HG03097 (cell line): ENCODE results near the gene CD300LD.

ENCODE experiments used
- ATAC-seq: cut with Tn5 transposase; IDR thresholded peaks from one replicate; pipeline ENCODE4 v1.9.1; 2021; ENCODE audit not compliant: unreplicated experiment, low FRiP score

The CD300LD gene

GRCh38 chr17:74607221-74607620, 15.1 kb upstream of the CD300LD start:
- no peak for ATAC-seq

GRCh38 chr17:74606050-74606449, 14.0 kb upstream of the CD300LD start:
- no peak for ATAC-seq

GRCh38 chr17:74605361-74605760, 13.3 kb upstream of the CD300LD start:
- ATAC-seq = no peak

- ATAC-seq = no peak
These were observed 12.7 kb upstream of the CD300LD start for GRCh38 chr17:74604761-74605160.

- ATAC-seq = no peak
These were observed 12.1 kb upstream of the CD300LD start for GRCh38 chr17:74604200-74604599.

- no peak for ATAC-seq
These were observed 11.7 kb upstream of the CD300LD start for GRCh38 chr17:74603746-74604145.

GRCh38 chr17:74603037-74603635, 11.1 kb upstream of the CD300LD start:
- ATAC-seq = no peak

- ATAC-seq = no peak
These were observed 10.0 kb upstream of the CD300LD start for GRCh38 chr17:74601944-74602572.

- no peak for ATAC-seq
These were observed 7.4 kb upstream of the CD300LD start for GRCh38 chr17:74599448-74599939.

GRCh38 chr17:74599023-74599399, 6.9 kb upstream of the CD300LD start:
- no peak for ATAC-seq

- no peak for ATAC-seq
These were observed 6.4 kb upstream of the CD300LD start for GRCh38 chr17:74598346-74599022.

GRCh38 chr17:74597069-74597790, 5.1 kb upstream of the CD300LD start:
- ATAC-seq = no peak

- no peak for ATAC-seq
These were observed 3.1 kb upstream of the CD300LD start for GRCh38 chr17:74595037-74595750.

- ATAC-seq = no peak
These were observed 580 bp downstream of the CD300LD start for GRCh38 chr17:74591503-74591902.

GRCh38 chr17:74585711-74586110, 6.4 kb downstream of the CD300LD start:
- no peak for ATAC-seq

- no peak for ATAC-seq
These were observed 7.6 kb downstream of the CD300LD start for GRCh38 chr17:74584292-74585060.

GRCh38 chr17:74582633-74583032, 9.4 kb downstream of the CD300LD start:
- no peak for ATAC-seq

- no peak for ATAC-seq
These were observed 12.2 kb downstream of the CD300LD start for GRCh38 chr17:74579900-74580299.

GRCh38 chr17:74578979-74579378, 13.1 kb downstream of the CD300LD start:
- no peak for ATAC-seq
